HG03045 (cell line): ENCODE data around the gene TMEM191C.
"Not testable (repeated sequence)": the region's sequence is repeated elsewhere in the genome, so short reads cannot be mapped to it uniquely, and the experiment has no call there.

Source experiments
- ATAC-seq: cut with Tn5 transposase; IDR thresholded peaks from one replicate; pipeline ENCODE4 v1.9.1; 2021; ENCODE audit warnings: mild to moderate bottlenecking, moderate library complexity; ENCODE audit not compliant: unreplicated experiment

The TMEM191C gene

GRCh38 chr22:21472984-21473383, 5.8 kb downstream of the TMEM191C start:
- not testable (repeated sequence) for ATAC-seq

- ATAC-seq: not testable (repeated sequence)
These were observed 6.5 kb downstream of the TMEM191C start for GRCh38 chr22:21473664-21474063.

GRCh38 chr22:21484039-21484438, 16.9 kb downstream of the TMEM191C start:
- ATAC-seq: not testable (repeated sequence)

- not testable (repeated sequence) for ATAC-seq
These were observed 20.5 kb downstream of the TMEM191C start for GRCh38 chr22:21487723-21488122.

- not testable (repeated sequence) for ATAC-seq
These were observed 22.0 kb downstream of the TMEM191C start for GRCh38 chr22:21489149-21489680.

GRCh38 chr22:21490556-21490955, 23.4 kb downstream of the TMEM191C start:
- ATAC-seq: not testable (repeated sequence)

- ATAC-seq: not testable (repeated sequence)
These were observed 25.1 kb downstream of the TMEM191C start for GRCh38 chr22:21492271-21492670.

GRCh38 chr22:21493789-21494782, 26.9 kb downstream of the TMEM191C start:
- ATAC-seq: not testable (repeated sequence)

GRCh38 chr22:21497984-21498383, 30.8 kb downstream of the TMEM191C start:
- not testable (repeated sequence) for ATAC-seq

- ATAC-seq: not testable (repeated sequence)
These were observed 31.3 kb downstream of the TMEM191C start for GRCh38 chr22:21498489-21498888.

- ATAC-seq: not testable (repeated sequence)
These were observed 32.7 kb downstream of the TMEM191C start for GRCh38 chr22:21499623-21500506.

GRCh38 chr22:21510397-21510796, 43.2 kb downstream of the TMEM191C start:
- not testable (repeated sequence) for ATAC-seq

GRCh38 chr22:21512022-21512421, 44.8 kb downstream of the TMEM191C start:
- ATAC-seq: not testable (repeated sequence)

GRCh38 chr22:21514117-21514516, 46.9 kb downstream of the TMEM191C start:
- ATAC-seq: not testable (repeated sequence)

- ATAC-seq: not testable (repeated sequence)
These were observed 48.0 kb downstream of the TMEM191C start for GRCh38 chr22:21515234-21515633.

- ATAC-seq: not testable (repeated sequence)
These were observed 49.3 kb downstream of the TMEM191C start for GRCh38 chr22:21516522-21516921.

GRCh38 chr22:21516970-21517764, 50.0 kb downstream of the TMEM191C start:
- ATAC-seq: peak; percentile 84
